ENCODE results near the gene ASMTL.

- no peak for TF ChIP-seq CTCF (IDR thresholded peaks at IDR 0.05)
- TF ChIP-seq EP300 (IDR thresholded peaks at IDR 0.05) = no peak
- TF ChIP-seq POLR2AphosphoS5 (IDR thresholded peaks at IDR 0.05) = no peak
- no peak for TF ChIP-seq POLR2A (IDR thresholded peaks at IDR 0.05)
Measured at GRCh38 chrX:1476682-1477081, 24.0 kb upstream of the ASMTL start.

Measured in gastroesophageal sphincter (tissue), 3 donors.